ENCODE measurements around the gene IRF6. TPM values are rescaled to one million over a fixed set of nuclear protein-coding genes. Genes with fewer than 3 reads are reported as not detected.
"Not testable (repeated sequence)": the region's sequence is repeated elsewhere in the genome, so short reads cannot be mapped to it uniquely, and the experiment has no call there.

Gene IRF6
- total RNA-seq, 1 experiment from 2014 or later, result 61.6 TPM

DNA sequence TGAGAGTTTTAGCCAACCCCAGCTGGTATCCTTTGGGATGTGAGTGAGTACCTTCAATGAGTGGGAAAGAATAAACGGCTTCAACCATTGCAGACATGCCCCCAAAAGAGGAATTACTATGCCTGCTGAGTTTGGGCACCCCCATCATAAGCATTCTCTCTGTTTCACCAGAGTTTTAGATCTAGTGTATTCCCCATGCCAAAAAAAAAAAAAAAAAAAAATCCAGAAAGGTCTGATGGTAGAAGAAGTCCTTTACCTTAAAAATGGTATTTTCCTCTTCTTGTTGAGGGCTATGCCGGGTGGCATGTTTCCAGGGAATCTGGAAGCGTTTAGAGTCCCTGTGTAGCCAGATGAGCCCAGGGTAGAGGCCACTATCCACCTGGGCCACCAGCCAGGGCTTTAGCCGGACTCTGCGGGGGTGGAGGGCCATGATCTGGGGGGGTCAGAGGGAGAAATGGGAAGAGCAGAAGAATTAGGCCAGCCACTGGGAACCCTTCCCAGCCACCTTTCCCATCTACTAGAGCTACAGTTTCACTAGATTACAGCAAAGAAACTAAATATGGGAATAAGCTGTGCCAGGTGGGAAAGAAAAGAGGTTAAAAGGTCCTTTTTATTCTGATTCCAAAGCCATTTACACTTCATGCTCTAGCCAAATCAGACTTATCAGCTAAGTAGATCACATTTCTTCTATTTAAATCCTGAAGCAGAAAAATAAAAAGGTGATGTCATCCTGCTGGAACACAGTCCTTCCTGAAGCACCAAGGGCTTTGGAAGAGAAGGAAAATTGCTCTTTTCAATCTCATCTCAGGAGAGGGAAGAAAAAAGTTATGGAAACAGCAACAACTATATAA, 4.7 kb downstream of the IRF6 start:
- TF ChIP-seq, protein P1, sequence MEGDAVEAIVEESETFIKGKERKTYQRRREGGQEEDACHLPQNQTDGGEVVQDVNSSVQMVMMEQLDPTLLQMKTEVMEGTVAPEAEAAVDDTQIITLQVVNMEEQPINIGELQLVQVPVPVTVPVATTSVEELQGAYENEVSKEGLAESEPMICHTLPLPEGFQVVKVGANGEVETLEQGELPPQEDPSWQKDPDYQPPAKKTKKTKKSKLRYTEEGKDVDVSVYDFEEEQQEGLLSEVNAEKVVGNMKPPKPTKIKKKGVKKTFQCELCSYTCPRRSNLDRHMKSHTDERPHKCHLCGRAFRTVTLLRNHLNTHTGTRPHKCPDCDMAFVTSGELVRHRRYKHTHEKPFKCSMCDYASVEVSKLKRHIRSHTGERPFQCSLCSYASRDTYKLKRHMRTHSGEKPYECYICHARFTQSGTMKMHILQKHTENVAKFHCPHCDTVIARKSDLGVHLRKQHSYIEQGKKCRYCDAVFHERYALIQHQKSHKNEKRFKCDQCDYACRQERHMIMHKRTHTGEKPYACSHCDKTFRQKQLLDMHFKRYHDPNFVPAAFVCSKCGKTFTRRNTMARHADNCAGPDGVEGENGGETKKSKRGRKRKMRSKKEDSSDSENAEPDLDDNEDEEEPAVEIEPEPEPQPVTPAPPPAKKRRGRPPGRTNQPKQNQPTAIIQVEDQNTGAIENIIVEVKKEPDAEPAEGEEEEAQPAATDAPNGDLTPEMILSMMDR (conservative IDR thresholded peaks at IDR 0.05; ENCODE audit: low read depth, low read length), result no peak
- TF ChIP-seq EZH2phosphoT487 (IDR thresholded peaks at IDR 0.05; ENCODE audit: borderline replicate concordance, low read length) (no peak), EZH2 (IDR thresholded peaks at IDR 0.05; ENCODE audit: low read length, unreplicated experiment) (no peak)
- Histone ChIP-seq H3K27me3 (ENCODE audit: low read length) (no peaks in the 10 kb centered on the region), H3K9me2 (replicated peaks; ENCODE audit: low read length) (no peaks in the 10 kb centered on the region), H3K4me1 (ENCODE audit: insufficient read depth, low read length) (peaks cover 18% of the 10 kb centered on the region), H2AFZ (ENCODE audit: low read length) (no peak overlapping the region), H4K20me1 (ENCODE audit: low read length) (peaks cover 41% of the 10 kb centered on the region), H3K4me2 (ENCODE audit: low read length) (no peak overlapping the region), H3K9ac (ENCODE audit: low read length) (no peak overlapping the region), H3K79me2 (ENCODE audit: low read length) (peaks cover 62% of the 10 kb centered on the region), H3F3A (ENCODE audit: low read length, unreplicated experiment) (no peaks in the 10 kb centered on the region), H3K27ac (ENCODE audit: low read length) (no peak overlapping the region), H3K36me3 (ENCODE audit: low read depth, low read length) (peaks cover 29% of the 10 kb centered on the region), H3K4me3 (ENCODE audit: low read length) (no peak overlapping the region), H3K9me3 (ENCODE audit: low read length) (no peaks in the 10 kb centered on the region)
- no TSS peak for BruUV-seq (replicated peaks)
- intact Hi-C loops (cut with micrococcal nuclease), result no loop called here
- ChIA-PET CTCF (no interaction called here), POLR2A (ENCODE audit: unreplicated experiment) (interaction anchor here (0.8 kb wide), 1 partner anchor 79 kb away, joined by 5 read pairs; no protein-coding TSS in a partner anchor)
- DNase-seq, result no peak
- no peak for ATAC-seq

DNA sequence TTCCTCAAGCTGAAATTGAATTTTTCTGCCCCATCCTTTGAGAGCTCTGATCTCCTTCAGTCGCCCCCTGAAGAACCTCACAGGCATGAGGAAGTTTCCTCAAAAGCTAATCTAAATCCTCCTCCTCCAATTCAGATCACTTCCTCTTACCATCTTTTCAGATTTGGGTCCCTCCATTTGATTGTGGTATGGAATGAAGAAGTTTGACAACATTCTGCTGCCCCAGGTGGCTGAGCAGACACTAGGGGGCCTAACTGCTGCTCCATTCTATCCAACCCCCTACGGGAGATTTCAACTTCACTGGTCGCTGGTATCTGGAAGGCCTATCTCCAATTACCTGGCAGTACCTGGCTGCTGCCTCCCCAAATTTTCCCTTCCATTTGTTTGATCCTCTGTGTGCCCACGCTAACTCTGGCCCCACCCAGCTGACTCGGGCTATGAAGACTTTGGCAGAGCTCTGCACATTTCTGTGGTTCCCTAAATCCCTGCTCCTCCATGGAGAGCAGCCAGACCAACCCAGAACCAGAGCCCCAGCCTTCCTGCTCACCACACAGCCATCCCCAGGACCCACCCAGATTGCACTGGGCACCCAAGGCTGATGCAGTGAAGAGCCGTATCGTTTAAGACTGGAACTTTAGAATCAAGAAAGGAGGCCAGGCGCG, 7.8 kb downstream of the IRF6 start:
- Histone ChIP-seq H3F3A (ENCODE audit: low read length, unreplicated experiment) (no peaks in the 10 kb centered on the region), H3K9ac (ENCODE audit: low read length) (no peak overlapping the region), H3K27ac (ENCODE audit: low read length) (no peak overlapping the region), H3K4me3 (ENCODE audit: low read length) (no peak overlapping the region), H3K4me1 (ENCODE audit: insufficient read depth, low read length) (no peaks in the 10 kb centered on the region), H3K9me3 (ENCODE audit: low read length) (no peaks in the 10 kb centered on the region), H3K27me3 (ENCODE audit: low read length) (no peaks in the 10 kb centered on the region), H3K4me2 (ENCODE audit: low read length) (no peak overlapping the region), H4K20me1 (ENCODE audit: low read length) (peaks cover 17% of the 10 kb centered on the region), H3K36me3 (ENCODE audit: low read depth, low read length) (peaks cover 54% of the 10 kb centered on the region), H3K9me2 (replicated peaks; ENCODE audit: low read length) (no peaks in the 10 kb centered on the region), H3K79me2 (ENCODE audit: low read length) (peaks cover 34% of the 10 kb centered on the region), H2AFZ (ENCODE audit: low read length) (no peak overlapping the region)
- DNase-seq (peak; percentile 25), ATAC-seq (0 out of 2 replicates have a peak, but pooled peaks have one; percentile 24)
- ChIA-PET CTCF (interaction anchor here (1.0 kb wide), 1 partner anchor 25 kb away, joined by 4 read pairs; no protein-coding TSS in a partner anchor), POLR2A (ENCODE audit: unreplicated experiment) (no interaction called here)
- BruUV-seq (replicated peaks), result no TSS peak
- TF ChIP-seq EZH2phosphoT487 (IDR thresholded peaks at IDR 0.05; ENCODE audit: borderline replicate concordance, low read length), result no peak
- TF ChIP-seq, protein P1 (conservative IDR thresholded peaks at IDR 0.05; ENCODE audit: low read depth, low read length), result peak; percentile 65
- TF ChIP-seq EZH2 (IDR thresholded peaks at IDR 0.05; ENCODE audit: low read length, unreplicated experiment), result no peak
- intact Hi-C loops (cut with micrococcal nuclease), result no loop called here

DNA sequence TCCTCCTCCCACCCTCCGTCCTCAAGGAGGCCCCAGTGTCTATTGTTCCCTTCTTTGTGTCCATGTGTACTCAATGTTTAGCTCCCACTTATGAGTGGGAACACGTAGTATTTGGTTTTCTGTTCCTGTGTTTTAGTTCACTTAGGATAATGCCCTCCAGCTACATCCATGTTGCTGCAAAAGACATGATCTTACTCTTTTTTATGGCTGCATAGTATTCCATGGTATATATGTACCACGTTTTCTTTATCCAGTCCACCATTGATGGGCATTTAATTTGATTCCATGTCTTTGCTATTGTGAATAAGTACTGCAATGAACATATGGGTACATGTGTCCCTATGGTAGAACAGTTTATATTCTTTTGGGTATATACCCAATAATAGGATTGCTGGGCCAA, 12.2 kb downstream of the IRF6 start:
- H2AFZ ChIP-seq (ENCODE audit: low read length); H3K27ac ChIP-seq (ENCODE audit: low read length); H3K4me3 ChIP-seq (ENCODE audit: low read length); H3K9me3 ChIP-seq (ENCODE audit: low read length); DNase-seq; H3K79me2 ChIP-seq (ENCODE audit: low read length); H3K27me3 ChIP-seq (ENCODE audit: low read length); H3K4me2 ChIP-seq (ENCODE audit: low read length); BruUV-seq (replicated peaks); ATAC-seq; H3F3A ChIP-seq (ENCODE audit: low read length, unreplicated experiment); H4K20me1 ChIP-seq (ENCODE audit: low read length); CTCF ChIA-PET; intact Hi-C loops (cut with micrococcal nuclease); H3K9ac ChIP-seq (ENCODE audit: low read length); POLR2A ChIA-PET (ENCODE audit: unreplicated experiment); H3K9me2 ChIP-seq (replicated peaks; ENCODE audit: low read length): not testable (repeated sequence)
- H3K4me1 ChIP-seq (ENCODE audit: insufficient read depth, low read length), result peaks cover 12% of the 10 kb centered on the region
- H3K36me3 ChIP-seq (ENCODE audit: low read depth, low read length), result peaks cover 66% of the 10 kb centered on the region

Data from PC-3 (cell line).